Fibroblast of lung (primary cell): ENCODE results near the gene TMPRSS7. TPM values are rescaled to one million over a fixed set of nuclear protein-coding genes. Genes with fewer than 3 reads are reported as not detected.

Source experiments
- DNase-seq, 2 donors: peaks; one replicate each; pipeline versions ENCODE4 v3.0.0 to v3.0.0-alpha.2; 2010; ENCODE audit warnings: low read depth in 2 of 2
- H2AFZ ChIP-seq: 2 replicates; pipeline ENCODE4 v1.5.1; 2012; ENCODE audit warnings: low read length, control low read depth, inconsistent platforms
- H3K27ac ChIP-seq: 2 replicates; pipeline ENCODE4 v1.5.1; 2011; ENCODE audit warnings: low read length, control low read depth; ENCODE audit not compliant: insufficient read depth
- H3K27me3 ChIP-seq: 2 replicates; pipeline ENCODE4 v1.5.1; 2011; ENCODE audit warnings: mild to moderate bottlenecking, low read length; ENCODE audit not compliant: control insufficient read depth, insufficient read depth
- H3K36me3 ChIP-seq: 2 replicates; pipeline ENCODE4 v1.5.1; 2011; ENCODE audit warnings: low read length; ENCODE audit not compliant: control insufficient read depth, insufficient read depth
- H3K4me1 ChIP-seq: 2 replicates; pipeline ENCODE4 v1.5.1; 2011; ENCODE audit warnings: low read length; ENCODE audit not compliant: control insufficient read depth, insufficient read depth; ENCODE audit errors: extremely low read depth
- H3K4me2 ChIP-seq: 2 replicates; pipeline ENCODE4 v1.5.1; 2011; ENCODE audit warnings: low read length, control low read depth; ENCODE audit not compliant: insufficient read depth; ENCODE audit errors: extremely low read depth
- H3K4me3 ChIP-seq, 4 experiments: fragments of 200-600 bp in 1 of 4; sonication (generic) in 1 of 4; replicated peaks in 1 of 4; 2 replicates each; pipeline ENCODE4 v1.5.1; 2011 to 2016; ENCODE audit warnings: low read length in 4 of 4, low read depth in 3 of 4, mild to moderate bottlenecking in 3 of 4, control low read depth in 2 of 4, inconsistent platforms in 1 of 4, mixed read lengths in 1 of 4; ENCODE audit not compliant: insufficient read depth in 1 of 4; ENCODE audit errors: control extremely low read depth in 1 of 4
- H3K79me2 ChIP-seq: 2 replicates; pipeline ENCODE4 v1.5.1; 2012; ENCODE audit warnings: mild to moderate bottlenecking, low read length, inconsistent platforms; ENCODE audit not compliant: control insufficient read depth, insufficient read depth
- H3K9ac ChIP-seq: 2 replicates; pipeline ENCODE4 v1.5.1; 2011; ENCODE audit warnings: mild to moderate bottlenecking, low read length, control low read depth; ENCODE audit not compliant: insufficient read depth
- H3K9me3 ChIP-seq: 2 replicates; pipeline ENCODE4 v1.5.1; 2012; ENCODE audit warnings: low read depth, low read length; ENCODE audit not compliant: control insufficient read depth, insufficient read depth
- H4K20me1 ChIP-seq: 2 replicates; pipeline ENCODE4 v1.5.1; 2011; ENCODE audit warnings: low read length; ENCODE audit not compliant: control insufficient read depth, insufficient read depth; ENCODE audit errors: extremely low read depth
- EZH2 ChIP-seq: IDR thresholded peaks from 2 replicates; pipeline ENCODE4 v1.5.1; 2012; ENCODE audit warnings: low read length, control low read depth, mild to moderate bottlenecking; ENCODE audit errors: missing control alignments
- polyA plus RNA-seq, 2 donors: library from polyadenylated mRNA; depleted of rRNA in 1 of 2; stranded (reverse) in 1 of 2; unstranded in 1 of 2; fragments of >200 nt; gene quantifications; 2 replicates each; pipeline ENCODE4 v1.2.1, GENCODE V29; 2011 to 2012; ENCODE audit warnings: missing spikeins in 1 of 2
- total RNA-seq: library from RNA; depleted of rRNA; stranded (reverse); fragments of >200 nt; gene quantifications from 2 replicates; pipeline ENCODE4 v1.2.1, GENCODE V29; 2014
- TF ChIP-seq, protein P1 (sequence below), 2 donors: IDR thresholded peaks in 1 of 2; conservative IDR thresholded peaks in 1 of 2; 1 replicate in 1 of 2; 2 replicates in 1 of 2; pipeline ENCODE4 v1.5.1; 2011 to 2012; ENCODE audit warnings: low read length in 2 of 2, control low read depth in 1 of 2, inconsistent platforms in 1 of 2, low read depth in 1 of 2, mild to moderate bottlenecking in 1 of 2

Gene TMPRSS7
- total and polyA plus RNA-seq, 2 donors (not counting 1 experiment from before 2014, with no cell fraction given): not detected

DNA sequence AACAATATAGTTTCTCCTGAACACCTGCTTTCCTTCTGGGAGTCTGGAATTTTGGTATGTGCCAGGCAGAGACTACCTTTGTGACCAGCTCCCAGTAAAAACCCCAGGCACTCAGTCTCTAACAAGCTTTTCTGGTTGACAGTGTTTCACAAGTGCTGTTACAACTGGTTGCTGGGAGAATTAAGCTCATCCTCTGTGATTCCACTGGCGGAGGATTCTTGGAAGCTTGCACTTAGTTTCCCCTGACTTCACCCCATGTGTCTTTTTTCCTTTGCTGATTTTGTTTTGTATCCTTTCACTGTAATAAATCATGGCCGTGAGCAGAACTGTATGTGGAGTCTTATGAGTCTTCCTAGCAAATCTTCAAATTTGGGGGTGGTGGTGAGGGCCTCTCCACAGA, 41.5 kb upstream of the TMPRSS7 start:
- DNase-seq: no peak
- H3K27me3 ChIP-seq: no peaks in the 10 kb centered on the region
- TF ChIP-seq, protein P1, sequence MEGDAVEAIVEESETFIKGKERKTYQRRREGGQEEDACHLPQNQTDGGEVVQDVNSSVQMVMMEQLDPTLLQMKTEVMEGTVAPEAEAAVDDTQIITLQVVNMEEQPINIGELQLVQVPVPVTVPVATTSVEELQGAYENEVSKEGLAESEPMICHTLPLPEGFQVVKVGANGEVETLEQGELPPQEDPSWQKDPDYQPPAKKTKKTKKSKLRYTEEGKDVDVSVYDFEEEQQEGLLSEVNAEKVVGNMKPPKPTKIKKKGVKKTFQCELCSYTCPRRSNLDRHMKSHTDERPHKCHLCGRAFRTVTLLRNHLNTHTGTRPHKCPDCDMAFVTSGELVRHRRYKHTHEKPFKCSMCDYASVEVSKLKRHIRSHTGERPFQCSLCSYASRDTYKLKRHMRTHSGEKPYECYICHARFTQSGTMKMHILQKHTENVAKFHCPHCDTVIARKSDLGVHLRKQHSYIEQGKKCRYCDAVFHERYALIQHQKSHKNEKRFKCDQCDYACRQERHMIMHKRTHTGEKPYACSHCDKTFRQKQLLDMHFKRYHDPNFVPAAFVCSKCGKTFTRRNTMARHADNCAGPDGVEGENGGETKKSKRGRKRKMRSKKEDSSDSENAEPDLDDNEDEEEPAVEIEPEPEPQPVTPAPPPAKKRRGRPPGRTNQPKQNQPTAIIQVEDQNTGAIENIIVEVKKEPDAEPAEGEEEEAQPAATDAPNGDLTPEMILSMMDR (conservative IDR thresholded peaks at IDR 0.05 in 1 of 2, IDR thresholded peaks at IDR 0.05 in 1 of 2; ENCODE audit: low read depth in 1 of 2, low read length in 2 of 2): no peak
- TF ChIP-seq EZH2: no peak
- H3K4me1 ChIP-seq: no peaks in the 10 kb centered on the region
- no peaks in the 10 kb centered on the region for H4K20me1 ChIP-seq
- H3K9ac ChIP-seq: no peak overlapping the region
- no peak overlapping the region for H3K27ac ChIP-seq
- no peak overlapping the region for H3K4me2 ChIP-seq
- no peaks in the 10 kb centered on the region for H3K9me3 ChIP-seq
- no peak overlapping the region for H3K4me3 ChIP-seq
- H3K36me3 ChIP-seq: peaks cover 2% of the 10 kb centered on the region
- H2AFZ ChIP-seq: no peak overlapping the region
- no peaks in the 10 kb centered on the region for H3K79me2 ChIP-seq

DNA sequence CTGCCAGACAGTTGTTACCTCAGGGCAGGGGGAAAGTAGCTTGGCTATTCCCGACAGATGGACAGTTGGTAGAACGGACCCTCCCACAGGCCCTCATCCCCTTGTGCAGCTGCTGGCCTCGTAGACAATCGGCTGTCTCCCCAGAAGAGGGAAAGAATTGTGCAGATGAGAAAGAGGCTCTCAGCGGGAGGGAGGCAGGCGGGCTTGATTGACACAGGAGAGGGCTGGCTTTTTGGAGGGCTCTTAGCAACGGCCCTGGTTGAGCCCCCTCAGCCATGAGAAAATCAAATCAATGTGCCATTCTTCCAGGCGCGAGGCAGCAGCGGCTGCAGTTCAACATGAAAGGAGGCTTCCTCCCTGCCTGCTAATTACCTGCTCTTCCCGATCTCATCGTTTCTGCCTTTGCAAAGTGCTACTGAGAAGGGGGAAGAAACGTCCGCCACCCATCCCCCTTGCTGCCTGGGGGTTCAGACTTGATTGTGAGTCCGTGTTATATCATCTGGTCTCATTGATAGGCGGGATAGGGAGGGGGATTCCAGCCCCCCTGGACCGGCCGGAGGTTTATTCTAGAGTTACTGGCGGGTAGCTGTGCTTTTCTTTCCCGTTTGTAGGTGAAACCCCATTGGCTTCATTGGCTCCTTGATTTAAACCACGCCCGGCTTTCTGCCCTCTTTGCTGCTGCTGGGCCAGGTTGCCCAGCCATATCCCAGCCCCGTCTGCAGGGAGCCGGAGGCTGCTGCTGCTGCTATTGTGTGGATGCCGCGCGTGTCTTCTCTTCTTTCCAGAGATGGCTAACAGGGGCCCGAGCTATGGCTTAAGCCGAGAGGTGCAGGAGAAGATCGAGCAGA, 35.7 kb upstream of the TMPRSS7 start, which contains the start of gene TAGLN3:
Gene TAGLN3, plus strand, starts transcription at position 287 of the 848 bp plus-strand sequence. Its CDS starts 501 bp downstream, at position 788.
- no peaks in the 10 kb centered on the region for H3K79me2 ChIP-seq
- no peak within 1 kb of the TSS for H3K27ac ChIP-seq
- no peak within 1 kb of the TSS for H3K9ac ChIP-seq
- no peaks in the 10 kb centered on the region for H3K9me3 ChIP-seq
- H3K36me3 ChIP-seq: no peaks in the 10 kb centered on the region
- H3K4me2 ChIP-seq: peak within 1 kb of the TSS; percentile 92
- H3K27me3 ChIP-seq: no peaks in the 10 kb centered on the region
- TF ChIP-seq, protein P1 (conservative IDR thresholded peaks at IDR 0.05 in 1 of 2, IDR thresholded peaks at IDR 0.05 in 1 of 2; ENCODE audit: low read depth in 1 of 2, low read length in 2 of 2): no peak
- no peak for TF ChIP-seq EZH2
- peak within 1 kb of the TSS; percentile 19 to 62 (median 54) for H3K4me3 ChIP-seq
- no peaks in the 10 kb centered on the region for H3K4me1 ChIP-seq
- no peaks in the 10 kb centered on the region for H4K20me1 ChIP-seq
- DNase-seq: peak in 1 of 2 donors; percentile 58
- peak within 1 kb of the TSS; percentile 10 for H2AFZ ChIP-seq

DNA sequence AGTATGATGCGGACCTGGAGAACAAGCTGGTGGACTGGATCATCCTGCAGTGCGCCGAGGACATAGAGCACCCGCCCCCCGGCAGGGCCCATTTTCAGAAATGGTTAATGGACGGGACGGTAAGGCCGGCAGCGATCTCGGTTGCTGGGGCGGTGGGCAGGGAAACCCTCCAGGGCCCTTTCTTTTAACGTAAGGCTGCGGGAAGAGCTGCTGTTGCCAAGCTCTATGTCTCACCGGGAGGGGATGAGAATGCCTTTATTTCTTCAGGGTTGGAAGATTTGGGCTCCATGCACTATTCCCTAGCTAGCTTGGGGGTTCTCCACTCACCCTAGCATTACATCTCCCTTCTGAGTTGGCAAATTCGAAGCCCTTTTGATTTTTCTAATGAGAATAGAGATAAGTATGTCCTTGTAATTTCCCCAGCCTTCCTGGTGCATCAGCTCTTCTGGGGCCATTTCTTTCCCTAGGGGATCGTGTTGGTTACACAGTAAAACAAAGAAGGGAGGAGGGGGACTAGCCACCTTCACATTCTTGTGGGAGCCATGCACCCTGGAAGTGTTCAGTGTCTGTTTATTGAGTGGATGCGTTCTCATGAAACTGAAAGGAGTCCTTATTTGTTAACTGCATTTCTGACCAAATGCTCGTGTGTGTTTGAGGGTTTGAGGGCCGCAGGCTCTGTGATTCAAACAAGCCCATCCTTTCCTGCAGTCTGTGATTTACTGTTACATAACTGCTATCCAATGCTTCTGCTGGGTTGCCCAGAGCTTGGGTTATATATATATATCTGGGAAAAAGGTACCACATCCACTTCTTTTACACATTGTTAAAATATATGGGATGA, 34.8 kb upstream of the TMPRSS7 start:
- Histone ChIP-seq H3K9me3 (no peaks in the 10 kb centered on the region), H3K79me2 (no peaks in the 10 kb centered on the region), H3K9ac (no peak overlapping the region), H3K4me1 (no peaks in the 10 kb centered on the region), H2AFZ (peak overlapping the region; percentile 10), H3K27ac (no peak overlapping the region), H3K27me3 (no peaks in the 10 kb centered on the region), H3K4me2 (peak overlapping the region; percentile 92), H4K20me1 (no peaks in the 10 kb centered on the region), H3K36me3 (no peaks in the 10 kb centered on the region), H3K4me3 (peak overlapping the region; percentile 19 to 62 (median 54))
- TF ChIP-seq, protein P1 (conservative IDR thresholded peaks at IDR 0.05 in 1 of 2, IDR thresholded peaks at IDR 0.05 in 1 of 2; ENCODE audit: low read depth in 1 of 2, low read length in 2 of 2): no peak
- TF ChIP-seq EZH2: no peak
- peak in 1 of 2 donors; percentile 48 for DNase-seq
